Liver (tissue), 9 donors: ENCODE data around the gene APOBEC2. TPM values are rescaled to one million over a fixed set of nuclear protein-coding genes. Genes with fewer than 3 reads are reported as not detected.

Experiments
- DNase-seq: peaks from one replicate; pipeline ENCODE4 v3.0.0-alpha.2; 2017; ENCODE audit warnings: low spot score
- H3K27ac ChIP-seq, 2 donors: one replicate each; pipeline ENCODE4 v1.7.0; 2013; ENCODE audit warnings: inconsistent platforms in 2 of 2, low read length in 2 of 2, control low read depth in 1 of 2, low read depth in 1 of 2, mild to moderate bottlenecking in 1 of 2
- H3K27me3 ChIP-seq, 4 donors: one replicate each; pipeline versions ENCODE4 v1.6.1 to v1.7.0; 2013; ENCODE audit warnings: low read length in 3 of 4, inconsistent platforms in 1 of 4, mild to moderate bottlenecking in 1 of 4, moderate library complexity in 1 of 4; ENCODE audit not compliant: control insufficient read depth in 4 of 4, insufficient read depth in 4 of 4
- H3K36me3 ChIP-seq, 4 donors: one replicate each; pipeline versions ENCODE4 v1.6.1 to v1.7.0; 2013; ENCODE audit warnings: low read length in 3 of 4, mild to moderate bottlenecking in 3 of 4, low read depth in 1 of 4, moderate library complexity in 1 of 4; ENCODE audit not compliant: control insufficient read depth in 4 of 4, insufficient read depth in 3 of 4
- H3K4me1 ChIP-seq, 4 donors: one replicate each; pipeline versions ENCODE4 v1.6.1 to v1.7.0; 2013; ENCODE audit warnings: low read length in 3 of 4, mild to moderate bottlenecking in 3 of 4, moderate library complexity in 1 of 4; ENCODE audit not compliant: control insufficient read depth in 4 of 4, insufficient read depth in 4 of 4
- H3K4me3 ChIP-seq, 3 donors: one replicate each; pipeline versions ENCODE4 v1.6.1 to v1.7.0; 2013; ENCODE audit warnings: low read length in 3 of 3, control low read depth in 1 of 3, low read depth in 1 of 3, mild to moderate bottlenecking in 1 of 3
- H3K9ac ChIP-seq, 2 donors: one replicate each; pipeline ENCODE4 v1.7.0; 2013; ENCODE audit warnings: low read length in 2 of 2, mild to moderate bottlenecking in 2 of 2, moderate library complexity in 2 of 2, control low read depth in 1 of 2, low read depth in 1 of 2
- H3K9me3 ChIP-seq, 4 donors: one replicate each; pipeline versions ENCODE4 v1.6.1 to v1.7.0; 2013; ENCODE audit warnings: low read length in 3 of 4; ENCODE audit not compliant: control insufficient read depth in 4 of 4
- ATF3 ChIP-seq: IDR thresholded peaks from 2 replicates; pipeline ENCODE4 v1.6.1; 2016; ENCODE audit warnings: antibody characterized with exemption
- CTCF ChIP-seq: fragments of 150-350 bp; IDR thresholded peaks from 2 replicates; pipeline ENCODE4 v1.5.1; 2017; ENCODE audit warnings: improper control_type of control experiment, low read depth, low read length; ENCODE audit not compliant: missing input control
- FOXA1 ChIP-seq: IDR thresholded peaks from 2 replicates; pipeline ENCODE4 v1.6.1; 2016; ENCODE audit warnings: antibody characterized with exemption
- FOXA2 ChIP-seq: IDR thresholded peaks from 2 replicates; pipeline ENCODE4 v1.6.1; 2016; ENCODE audit warnings: antibody characterized with exemption
- GABPA ChIP-seq, 2 donors: IDR thresholded peaks in 1 of 2; conservative IDR thresholded peaks in 1 of 2; 2 replicates each; pipeline ENCODE4 v1.6.1; 2016; ENCODE audit warnings: antibody characterized with exemption in 2 of 2, mild to moderate bottlenecking in 1 of 2, moderate library complexity in 1 of 2
- HNF4A ChIP-seq, 2 donors: conservative IDR thresholded peaks; 2 replicates each; pipeline ENCODE4 v1.6.1; 2016; ENCODE audit warnings: antibody characterized with exemption in 2 of 2, mild to moderate bottlenecking in 2 of 2
- HNF4G ChIP-seq: IDR thresholded peaks from 2 replicates; pipeline ENCODE4 v1.6.1; 2016; ENCODE audit warnings: antibody characterized with exemption
- JUND ChIP-seq, 2 donors: IDR thresholded peaks; 2 replicates each; pipeline ENCODE4 v1.6.1; 2016; ENCODE audit warnings: antibody characterized with exemption in 2 of 2
- MAX ChIP-seq: IDR thresholded peaks from 2 replicates; pipeline ENCODE4 v1.6.1; 2016; ENCODE audit warnings: antibody characterized with exemption
- NR2F2 ChIP-seq: IDR thresholded peaks from 2 replicates; pipeline ENCODE4 v1.6.1; 2016; ENCODE audit warnings: antibody characterized with exemption
- RAD21 ChIP-seq, 2 donors: IDR thresholded peaks; 2 replicates each; pipeline ENCODE4 v1.6.1; 2016; ENCODE audit warnings: antibody characterized with exemption in 2 of 2, mild to moderate bottlenecking in 2 of 2
- RXRA ChIP-seq, 2 donors: IDR thresholded peaks; 2 replicates each; pipeline ENCODE4 v1.6.1; 2017 to 2018; ENCODE audit warnings: antibody characterized with exemption in 2 of 2, mild to moderate bottlenecking in 1 of 2
- SP1 ChIP-seq: IDR thresholded peaks from 2 replicates; pipeline ENCODE4 v1.6.1; 2018; ENCODE audit warnings: antibody characterized with exemption, mild to moderate bottlenecking
- TAF1 ChIP-seq: conservative IDR thresholded peaks from 2 replicates; pipeline ENCODE4 v1.6.1; 2016; ENCODE audit warnings: antibody characterized with exemption, mild to moderate bottlenecking
- YY1 ChIP-seq: IDR thresholded peaks from 2 replicates; pipeline ENCODE4 v1.6.1; 2016; ENCODE audit warnings: antibody characterized with exemption, mild to moderate bottlenecking
- ZBTB33 ChIP-seq: IDR thresholded peaks from 2 replicates; pipeline ENCODE4 v1.6.1; 2016; ENCODE audit warnings: antibody characterized with exemption
- WGBS: extraction: QIAGEN DNeasy Blood & Tissue Kit; methylation state at CpG from one replicate; pipeline ENCODE4 v1.1.7; 2013; 5-methylcytosine and 5-hydroxymethylcytosine counted together
- polyA plus RNA-seq, 2 donors: library from polyadenylated mRNA; stranded (reverse) in 1 of 2; unstranded in 1 of 2; fragments of 200-250 nt in 1 of 2; fragments of >200 nt in 1 of 2; fragmentation: Nextera tagmentation in 1 of 2; extraction: Ambion mirVana in 1 of 2; gene quantifications; one replicate each; pipeline versions ENCODE4 v1.2.1 to v1.2.3, GENCODE V29; 2013 to 2015
- total RNA-seq, 2 donors: library from RNA; depleted of rRNA; stranded (reverse); fragments of >200 nt; gene quantifications; one replicate each; pipeline ENCODE4 v1.2.3, GENCODE V29; 2014
- TF ChIP-seq, protein P1 (sequence below): IDR thresholded peaks from 2 replicates; pipeline ENCODE4 v1.6.1; 2016; ENCODE audit warnings: antibody characterized with exemption, mild to moderate bottlenecking
- donor health status: healthy.
- donor health status: healthy.
- donor health status: healthy.
- donor health status: healthy.
- donor health status: healthy.

The APOBEC2 gene
- total and polyA plus RNA-seq, 4 donors = 1.6 to 2.3 TPM; not detected in 2

DNA sequence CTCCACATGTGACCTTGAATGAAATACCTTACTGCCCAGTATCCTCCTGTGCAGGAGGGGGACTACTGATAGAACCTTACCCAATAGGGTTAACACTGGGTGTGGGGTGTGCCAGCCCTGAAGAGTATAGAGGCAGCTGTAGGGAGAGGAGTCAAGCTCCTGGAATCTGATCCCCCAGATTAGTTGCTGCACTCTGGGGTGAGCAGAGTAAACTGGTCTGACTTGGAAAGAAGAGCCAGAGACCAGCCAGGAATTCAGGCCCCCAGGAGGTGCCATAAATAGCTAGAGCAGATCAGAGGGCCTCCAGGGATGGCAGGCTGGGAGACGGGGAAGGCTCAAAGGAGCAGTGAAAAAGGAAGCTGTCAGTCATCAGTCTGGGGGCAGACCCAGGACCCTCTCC, 3.5 kb upstream of the APOBEC2 start:
- Histone ChIP-seq H3K9ac (no peak overlapping the region), H3K4me1 (peaks cover 6 to 23% (median 21%) of the 10 kb centered on the region in 4 donors), H3K9me3 (no peaks in the 10 kb centered on the region), H3K4me3 (no peak overlapping the region), H3K27ac (no peak overlapping the region), H3K36me3 (no peaks in the 10 kb centered on the region), H3K27me3 (no peaks in the 10 kb centered on the region)
- 92% methylated on average over 1 of the region's 1 CpG for WGBS
- TF ChIP-seq, protein P1, sequence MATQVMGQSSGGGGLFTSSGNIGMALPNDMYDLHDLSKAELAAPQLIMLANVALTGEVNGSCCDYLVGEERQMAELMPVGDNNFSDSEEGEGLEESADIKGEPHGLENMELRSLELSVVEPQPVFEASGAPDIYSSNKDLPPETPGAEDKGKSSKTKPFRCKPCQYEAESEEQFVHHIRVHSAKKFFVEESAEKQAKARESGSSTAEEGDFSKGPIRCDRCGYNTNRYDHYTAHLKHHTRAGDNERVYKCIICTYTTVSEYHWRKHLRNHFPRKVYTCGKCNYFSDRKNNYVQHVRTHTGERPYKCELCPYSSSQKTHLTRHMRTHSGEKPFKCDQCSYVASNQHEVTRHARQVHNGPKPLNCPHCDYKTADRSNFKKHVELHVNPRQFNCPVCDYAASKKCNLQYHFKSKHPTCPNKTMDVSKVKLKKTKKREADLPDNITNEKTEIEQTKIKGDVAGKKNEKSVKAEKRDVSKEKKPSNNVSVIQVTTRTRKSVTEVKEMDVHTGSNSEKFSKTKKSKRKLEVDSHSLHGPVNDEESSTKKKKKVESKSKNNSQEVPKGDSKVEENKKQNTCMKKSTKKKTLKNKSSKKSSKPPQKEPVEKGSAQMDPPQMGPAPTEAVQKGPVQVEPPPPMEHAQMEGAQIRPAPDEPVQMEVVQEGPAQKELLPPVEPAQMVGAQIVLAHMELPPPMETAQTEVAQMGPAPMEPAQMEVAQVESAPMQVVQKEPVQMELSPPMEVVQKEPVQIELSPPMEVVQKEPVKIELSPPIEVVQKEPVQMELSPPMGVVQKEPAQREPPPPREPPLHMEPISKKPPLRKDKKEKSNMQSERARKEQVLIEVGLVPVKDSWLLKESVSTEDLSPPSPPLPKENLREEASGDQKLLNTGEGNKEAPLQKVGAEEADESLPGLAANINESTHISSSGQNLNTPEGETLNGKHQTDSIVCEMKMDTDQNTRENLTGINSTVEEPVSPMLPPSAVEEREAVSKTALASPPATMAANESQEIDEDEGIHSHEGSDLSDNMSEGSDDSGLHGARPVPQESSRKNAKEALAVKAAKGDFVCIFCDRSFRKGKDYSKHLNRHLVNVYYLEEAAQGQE = no peak
- TF ChIP-seq GABPA (IDR thresholded peaks at IDR 0.05 in 1 of 2, conservative IDR thresholded peaks at IDR 0.05 in 1 of 2) = no peak
- TF ChIP-seq MAX = no peak
- TF ChIP-seq FOXA1 = no peak
- no peak for TF ChIP-seq ZBTB33
- TF ChIP-seq JUND (IDR thresholded peaks at IDR 0.05) = no peak
- TF ChIP-seq ATF3 = no peak
- no peak for TF ChIP-seq SP1
- TF ChIP-seq RXRA (IDR thresholded peaks at IDR 0.05) = no peak
- TF ChIP-seq TAF1 = no peak
- no peak for TF ChIP-seq YY1
- TF ChIP-seq RAD21 (IDR thresholded peaks at IDR 0.05) = no peak
- TF ChIP-seq HNF4G = no peak
- TF ChIP-seq NR2F2 = no peak
- TF ChIP-seq CTCF = no peak
- no peak for DNase-seq

DNA sequence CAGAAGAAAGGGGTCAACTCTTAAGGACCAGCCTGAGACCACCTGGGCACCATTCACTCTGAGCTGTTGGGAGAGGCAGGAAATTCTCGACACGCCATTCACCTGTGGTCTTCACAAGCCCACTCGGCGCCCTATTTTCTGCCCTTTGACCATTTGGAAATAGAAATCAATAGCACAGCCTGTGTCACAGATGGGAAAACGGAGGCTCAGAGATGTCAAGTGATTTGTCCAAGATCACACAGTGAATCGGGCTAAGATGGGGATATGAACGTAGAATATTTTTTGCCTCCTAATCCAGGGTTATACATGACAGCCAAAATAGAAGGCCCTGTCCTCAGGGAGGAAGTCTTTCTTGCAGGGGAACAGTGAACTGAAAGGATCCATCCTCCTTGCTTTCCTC, 3.0 kb upstream of the APOBEC2 start:
- H3K4me3 ChIP-seq = no peak overlapping the region
- peaks cover 6 to 23% (median 21%) of the 10 kb centered on the region in 4 donors for H3K4me1 ChIP-seq
- H3K9ac ChIP-seq = no peak overlapping the region
- TF ChIP-seq HNF4G = no peak
- no peak for TF ChIP-seq ATF3
- no peak for TF ChIP-seq TAF1
- TF ChIP-seq, protein P1 = no peak
- TF ChIP-seq HNF4A (conservative IDR thresholded peaks at IDR 0.05) = no peak
- no peak for TF ChIP-seq MAX
- TF ChIP-seq SP1 = no peak
- TF ChIP-seq ZBTB33 = no peak
- TF ChIP-seq RXRA (IDR thresholded peaks at IDR 0.05) = no peak
- TF ChIP-seq YY1 = no peak
- no peak for TF ChIP-seq FOXA2
- TF ChIP-seq RAD21 (IDR thresholded peaks at IDR 0.05) = no peak
- no peak for TF ChIP-seq FOXA1
- TF ChIP-seq JUND (IDR thresholded peaks at IDR 0.05) = no peak
- TF ChIP-seq GABPA (IDR thresholded peaks at IDR 0.05 in 1 of 2, conservative IDR thresholded peaks at IDR 0.05 in 1 of 2) = no peak

More for the DNA sequence above, 3.0 kb upstream of the APOBEC2 start:
- WGBS = 94% methylated on average over 7 of the region's 7 CpGs
- Histone ChIP-seq H3K9me3 (no peaks in the 10 kb centered on the region), H3K27ac (no peak overlapping the region), H3K27me3 (no peaks in the 10 kb centered on the region), H3K36me3 (no peaks in the 10 kb centered on the region)
- DNase-seq = no peak
